Activated T-cell treated with anti-CD3 and anti-CD28 coated beads for 24 hours (primary cell): ENCODE results near the gene CEP19.

ENCODE experiments used
- DNase-seq: peaks from one replicate; pipeline ENCODE4 v3.0.0-alpha.2; 2020; ENCODE audit warnings: low read depth

The CEP19 gene

GRCh38 chr3:196662711-196663571 lies 49.1 kb downstream of the CEP19 start:
- no peak for DNase-seq

GRCh38 chr3:196662033-196662432 lies 50.0 kb downstream of the CEP19 start:
- DNase-seq: no peak

- DNase-seq: no peak
Measured at GRCh38 chr3:196661400-196661799, 50.6 kb downstream of the CEP19 start.

- DNase-seq: no peak
Measured at GRCh38 chr3:196660381-196661166, 51.5 kb downstream of the CEP19 start.

GRCh38 chr3:196659901-196660351 lies 52.1 kb downstream of the CEP19 start:
- no peak for DNase-seq
